ENCODE data around the gene FOXO4.

DNA sequence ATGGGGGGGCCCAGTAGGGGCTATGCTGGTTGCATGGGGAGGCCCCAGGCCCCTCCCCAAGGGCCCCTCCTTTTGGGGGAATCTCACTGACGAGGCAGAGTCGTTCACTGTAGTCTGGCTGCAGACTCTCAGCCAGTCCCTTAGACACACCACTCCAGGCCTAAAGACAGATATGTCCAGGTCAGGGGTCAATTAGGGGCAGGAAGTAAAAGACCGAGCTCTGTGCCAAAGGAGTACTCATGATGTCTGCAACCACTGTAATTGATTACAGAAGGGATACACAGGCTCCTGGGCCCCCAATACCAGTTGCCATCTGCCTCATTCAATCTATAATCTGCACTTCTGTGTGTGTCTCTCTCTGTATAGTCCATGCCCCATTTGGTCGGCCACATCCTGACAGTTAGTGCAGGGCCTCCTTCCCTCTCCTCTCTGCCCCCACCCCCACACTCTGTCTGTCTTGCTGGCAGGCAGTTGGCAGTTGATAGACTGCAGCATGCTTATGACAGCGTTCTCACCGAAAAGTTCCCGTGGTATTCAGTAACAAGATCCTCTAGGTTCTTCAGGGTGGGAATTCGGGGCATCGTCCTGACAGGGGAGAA lies 12.2 kb downstream of the FOXO4 start:
- TF ChIP-seq CTCF (IDR thresholded peaks at IDR 0.05) (no peak), ZFX (IDR thresholded peaks at IDR 0.05; ENCODE audit: borderline replicate concordance) (no peak)

Data from 22Rv1 (cell line).